ENCODE data around the gene ZSWIM7. TPM values are rescaled to one million over a fixed set of nuclear protein-coding genes. Genes with fewer than 3 reads are reported as not detected.
A peak's percentile ranks its signal among the peaks of the same experiment; 100 is the strongest.

Gene ZSWIM7
- total RNA-seq, 1 experiment from 2014 or later: 37.8 TPM

GRCh38 chr17:16025202-16025601 lies 25.7 kb upstream of the ZSWIM7 start:
- no peak overlapping the region for H2BK20ac ChIP-seq (ENCODE audit: low read depth, low read length, poor library complexity, severe bottlenecking)
- no peaks in the 10 kb centered on the region for H3K27me3 Mint-ChIP-seq (ENCODE audit: low read depth)
- H3K27ac Mint-ChIP-seq: peak overlapping the region in 1 of 3 experiments; percentile 52; a peak in 3 of 7 replicates
- H3K4me2 ChIP-seq (ENCODE audit: insufficient read depth, insufficient read length, low read length): no peak overlapping the region
- H3K27me3 ChIP-seq (ENCODE audit: insufficient read depth, low read length): no peaks in the 10 kb centered on the region
- H3K23me2 ChIP-seq (ENCODE audit: insufficient read length, low read depth, low read length, poor library complexity, severe bottlenecking): no peaks in the 10 kb centered on the region
- no peak overlapping the region for H3K56ac ChIP-seq (ENCODE audit: insufficient read length, low read depth, low read length)
- no peak overlapping the region for H4K91ac ChIP-seq (ENCODE audit: insufficient read length, low read depth, low read length)
- WGBS (ENCODE audit: extremely low coverage, insufficient read length, low lambda C conversion rate): no CpG with 5 or more reads among the region's 1 CpG
- H2AFZ ChIP-seq (ENCODE audit: low read length): no peak overlapping the region
- no peak overlapping the region for H2BK12ac ChIP-seq (ENCODE audit: insufficient read length, low read depth, low read length)
- no peak overlapping the region for H3K9ac ChIP-seq (ENCODE audit: extremely low read depth, insufficient read length, low read length)
- TF ChIP-seq, protein P1, sequence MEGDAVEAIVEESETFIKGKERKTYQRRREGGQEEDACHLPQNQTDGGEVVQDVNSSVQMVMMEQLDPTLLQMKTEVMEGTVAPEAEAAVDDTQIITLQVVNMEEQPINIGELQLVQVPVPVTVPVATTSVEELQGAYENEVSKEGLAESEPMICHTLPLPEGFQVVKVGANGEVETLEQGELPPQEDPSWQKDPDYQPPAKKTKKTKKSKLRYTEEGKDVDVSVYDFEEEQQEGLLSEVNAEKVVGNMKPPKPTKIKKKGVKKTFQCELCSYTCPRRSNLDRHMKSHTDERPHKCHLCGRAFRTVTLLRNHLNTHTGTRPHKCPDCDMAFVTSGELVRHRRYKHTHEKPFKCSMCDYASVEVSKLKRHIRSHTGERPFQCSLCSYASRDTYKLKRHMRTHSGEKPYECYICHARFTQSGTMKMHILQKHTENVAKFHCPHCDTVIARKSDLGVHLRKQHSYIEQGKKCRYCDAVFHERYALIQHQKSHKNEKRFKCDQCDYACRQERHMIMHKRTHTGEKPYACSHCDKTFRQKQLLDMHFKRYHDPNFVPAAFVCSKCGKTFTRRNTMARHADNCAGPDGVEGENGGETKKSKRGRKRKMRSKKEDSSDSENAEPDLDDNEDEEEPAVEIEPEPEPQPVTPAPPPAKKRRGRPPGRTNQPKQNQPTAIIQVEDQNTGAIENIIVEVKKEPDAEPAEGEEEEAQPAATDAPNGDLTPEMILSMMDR (conservative IDR thresholded peaks at IDR 0.05): no peak
- H3K14ac ChIP-seq (ENCODE audit: insufficient read depth, low read length): no peak overlapping the region
- H4K20me1 ChIP-seq (ENCODE audit: control insufficient read depth, insufficient read depth, insufficient read length): peaks cover 2% of the 10 kb centered on the region
- no peak overlapping the region for H2BK120ac ChIP-seq (ENCODE audit: low read depth, low read length, poor library complexity, severe bottlenecking)
- no peak overlapping the region for H4K8ac ChIP-seq (replicated peaks; ENCODE audit: insufficient read length, low read depth, low read length)
- no peak overlapping the region for H3K23ac ChIP-seq (ENCODE audit: insufficient read length, low read depth, low read length)
- no peaks in the 10 kb centered on the region for H3K79me2 ChIP-seq (ENCODE audit: insufficient read depth, low read length)
- H3K4ac ChIP-seq (ENCODE audit: low read depth, low read length): no peak overlapping the region
- H2AK5ac ChIP-seq (ENCODE audit: insufficient read length, low read length): no peak overlapping the region
- no peak for DNase-seq
- H3K9me3 Mint-ChIP-seq: no peaks in the 10 kb centered on the region; a peak in 2 of 5 replicates
- H2BK5ac ChIP-seq (ENCODE audit: insufficient read length, low read length): no peak overlapping the region
- H3K27ac ChIP-seq (ENCODE audit: insufficient read length, low read depth, low read length): no peak overlapping the region
- H3K79me1 ChIP-seq (ENCODE audit: insufficient read depth, low read depth, low read length, poor library complexity, severe bottlenecking): no peaks in the 10 kb centered on the region
- no peaks in the 10 kb centered on the region for H3K4me1 ChIP-seq (ENCODE audit: insufficient read depth, low read length)
- H3K9me3 ChIP-seq (ENCODE audit: control insufficient read depth, low read depth, low read length): no peaks in the 10 kb centered on the region
- no peak overlapping the region for H3T11ph ChIP-seq (ENCODE audit: low read length)
- H3K36me3 Mint-ChIP-seq (ENCODE audit: insufficient read depth in 1 of 3, low read depth in 3 of 3): peaks cover 38 to 88% (median 70%) of the 10 kb centered on the region in 3 experiments
- H3K4me3 Mint-ChIP-seq: no peak overlapping the region
- no peak overlapping the region for H4K5ac ChIP-seq (ENCODE audit: insufficient read length, low read depth, low read length)
- peaks cover 0 to 5% of the 10 kb centered on the region in 2 experiments; a peak in 2 of 4 replicates for H3K4me1 Mint-ChIP-seq
- H2BK15ac ChIP-seq (ENCODE audit: low read depth, low read length): no peak overlapping the region
- no peak overlapping the region for H3K18ac ChIP-seq (ENCODE audit: insufficient read length, low read depth, low read length)
